ENCODE data around the gene MACROD2.
"Not testable (repeated sequence)": the region's sequence is repeated elsewhere in the genome, so short reads cannot be mapped to it uniquely, and the experiment has no call there.

MACROD2 gene

DNA sequence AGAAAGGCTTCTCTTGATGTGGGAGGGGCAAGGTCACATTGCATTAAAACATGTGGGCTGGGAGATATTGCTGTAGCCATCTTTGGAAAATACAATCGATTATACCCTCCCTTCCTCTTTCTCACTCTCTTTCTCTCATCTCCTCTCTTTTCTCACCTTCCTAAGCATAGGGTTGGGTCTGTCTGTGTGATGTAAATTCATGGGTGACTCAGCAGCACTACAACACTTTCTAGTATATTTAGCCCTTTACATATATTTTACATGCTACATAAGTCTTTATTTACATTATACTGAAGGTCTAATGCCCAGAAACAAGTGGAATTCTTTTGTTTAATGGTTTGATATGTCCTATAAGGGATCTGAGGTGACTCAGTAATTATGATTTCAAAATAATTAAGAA, 976.9 kb downstream of the MACROD2 start:
- DNase-seq (ENCODE audit: extremely low read depth, low read depth) = no peak
- TF ChIP-seq, protein P1, sequence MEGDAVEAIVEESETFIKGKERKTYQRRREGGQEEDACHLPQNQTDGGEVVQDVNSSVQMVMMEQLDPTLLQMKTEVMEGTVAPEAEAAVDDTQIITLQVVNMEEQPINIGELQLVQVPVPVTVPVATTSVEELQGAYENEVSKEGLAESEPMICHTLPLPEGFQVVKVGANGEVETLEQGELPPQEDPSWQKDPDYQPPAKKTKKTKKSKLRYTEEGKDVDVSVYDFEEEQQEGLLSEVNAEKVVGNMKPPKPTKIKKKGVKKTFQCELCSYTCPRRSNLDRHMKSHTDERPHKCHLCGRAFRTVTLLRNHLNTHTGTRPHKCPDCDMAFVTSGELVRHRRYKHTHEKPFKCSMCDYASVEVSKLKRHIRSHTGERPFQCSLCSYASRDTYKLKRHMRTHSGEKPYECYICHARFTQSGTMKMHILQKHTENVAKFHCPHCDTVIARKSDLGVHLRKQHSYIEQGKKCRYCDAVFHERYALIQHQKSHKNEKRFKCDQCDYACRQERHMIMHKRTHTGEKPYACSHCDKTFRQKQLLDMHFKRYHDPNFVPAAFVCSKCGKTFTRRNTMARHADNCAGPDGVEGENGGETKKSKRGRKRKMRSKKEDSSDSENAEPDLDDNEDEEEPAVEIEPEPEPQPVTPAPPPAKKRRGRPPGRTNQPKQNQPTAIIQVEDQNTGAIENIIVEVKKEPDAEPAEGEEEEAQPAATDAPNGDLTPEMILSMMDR (IDR thresholded peaks at IDR 0.05; ENCODE audit: low read depth, low read length, missing control alignments) = no peak
- H3K4me3 ChIP-seq (replicated peaks; ENCODE audit: low read depth, low read length) = no peak overlapping the region

DNA sequence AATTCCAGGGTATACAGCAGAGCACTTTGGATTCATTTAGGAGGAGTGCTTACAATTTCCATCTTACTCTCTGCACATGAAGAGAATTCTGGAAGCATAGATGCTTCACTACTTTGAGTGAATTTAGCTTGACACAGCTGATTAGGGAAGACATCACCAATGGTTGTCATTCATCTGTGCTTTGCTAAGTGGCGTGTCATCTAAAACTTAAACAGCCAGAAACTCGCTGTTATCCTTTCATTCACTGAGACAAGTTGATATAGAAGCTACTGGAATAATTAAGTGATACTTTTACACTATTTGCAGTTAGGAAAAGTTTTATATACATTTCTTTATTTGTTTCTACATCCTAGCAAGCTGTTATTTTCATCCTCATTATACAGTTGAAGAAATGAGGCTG, 977.4 kb downstream of the MACROD2 start:
- TF ChIP-seq, protein P1 (IDR thresholded peaks at IDR 0.05; ENCODE audit: low read depth, low read length, missing control alignments) = no peak
- DNase-seq (ENCODE audit: extremely low read depth, low read depth) = no peak
- no peak overlapping the region for H3K4me3 ChIP-seq (replicated peaks; ENCODE audit: low read depth, low read length)

DNA sequence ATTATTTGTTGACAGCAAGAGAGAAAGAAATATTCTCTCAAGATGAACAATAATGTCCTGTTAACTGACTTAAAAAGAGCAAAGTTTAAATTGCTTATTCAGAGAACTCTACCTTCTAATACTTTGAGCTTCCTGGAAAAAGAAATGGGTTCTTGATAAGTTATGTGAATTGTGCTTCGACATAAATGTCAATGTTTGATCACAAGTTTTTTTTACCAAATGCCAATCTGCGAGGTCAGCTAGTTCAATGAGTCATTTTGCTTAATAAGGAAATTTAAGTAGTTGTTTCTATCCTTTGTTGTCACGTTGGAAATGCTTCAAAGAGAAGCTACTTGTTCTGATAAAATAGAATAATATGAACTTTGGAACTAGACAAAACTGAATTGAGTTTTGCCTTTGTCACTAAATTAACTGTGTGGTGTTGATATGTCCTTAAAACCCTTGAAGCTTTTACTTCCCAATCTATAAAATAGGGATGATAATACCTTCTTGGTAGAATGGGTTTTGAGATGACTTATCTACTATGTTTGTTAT, 984.2 kb downstream of the MACROD2 start:
- no peak for DNase-seq (ENCODE audit: extremely low read depth, low read depth)
- TF ChIP-seq, protein P1 (IDR thresholded peaks at IDR 0.05; ENCODE audit: low read depth, low read length, missing control alignments) = no peak
- no peak overlapping the region for H3K4me3 ChIP-seq (replicated peaks; ENCODE audit: low read depth, low read length)

DNA sequence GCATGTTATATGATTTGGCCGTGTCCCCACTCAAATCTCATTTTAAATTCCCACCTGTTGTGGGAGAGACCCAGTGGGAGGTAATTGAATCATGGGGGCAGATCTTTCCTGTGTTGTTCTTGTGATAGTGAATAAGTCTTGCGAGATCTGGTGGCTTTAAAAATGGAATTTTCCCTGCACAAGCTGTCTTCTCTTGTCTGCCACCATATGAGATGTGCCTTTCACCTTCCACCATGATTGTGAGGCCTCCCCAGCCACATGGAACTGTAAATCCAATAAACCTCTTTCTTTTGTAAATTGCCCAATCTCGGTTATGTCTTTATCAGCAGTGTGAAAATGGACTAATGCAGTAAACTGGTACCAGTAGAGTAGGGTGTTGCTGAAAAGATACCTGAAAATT, 986.2 kb downstream of the MACROD2 start:
- DNase-seq (ENCODE audit: extremely low read depth, low read depth); H3K4me3 ChIP-seq (replicated peaks; ENCODE audit: low read depth, low read length): not testable (repeated sequence)

DNA sequence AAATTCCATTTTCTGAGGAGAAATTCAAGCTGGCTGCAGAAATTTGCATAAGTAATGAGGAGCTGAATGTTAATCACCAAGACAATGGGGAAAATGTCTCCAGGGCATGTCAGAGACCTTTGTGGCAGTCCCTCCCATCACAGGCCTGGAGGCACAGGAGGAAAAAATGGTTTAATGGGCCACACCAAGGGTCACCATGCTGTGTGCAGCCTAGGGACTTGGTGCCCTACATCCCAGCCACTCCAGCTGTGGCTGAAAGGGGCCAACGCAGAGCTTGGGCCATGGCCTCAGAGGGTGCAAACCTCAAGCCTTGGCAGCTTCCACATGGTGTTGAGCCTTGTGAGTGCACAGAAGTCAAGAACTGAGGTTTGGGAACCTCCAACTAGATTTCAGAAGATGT, 987.0 kb downstream of the MACROD2 start:
- DNase-seq (ENCODE audit: extremely low read depth, low read depth) = not testable (repeated sequence)

DNA sequence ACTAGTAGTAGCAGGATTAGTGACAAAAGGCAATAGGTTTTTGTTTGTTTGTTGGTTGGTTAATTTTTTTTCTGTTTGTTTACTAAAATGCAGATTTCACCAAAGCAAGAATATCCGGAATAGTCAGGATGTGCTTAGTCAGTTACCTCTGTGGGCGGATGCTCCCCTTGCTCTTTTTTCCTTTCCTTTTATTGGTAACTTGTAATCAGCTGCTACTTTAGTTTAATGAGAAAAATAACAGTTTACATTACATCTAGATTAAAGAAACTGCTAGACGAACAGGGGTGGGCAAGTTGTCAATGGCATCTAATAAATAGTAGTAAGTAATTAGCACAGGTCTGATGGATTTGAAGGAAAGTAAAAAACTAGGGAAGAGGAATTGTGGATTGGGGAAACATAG, 989.0 kb downstream of the MACROD2 start:
- no peak overlapping the region for H3K4me3 ChIP-seq (replicated peaks; ENCODE audit: low read depth, low read length)
- TF ChIP-seq, protein P1 (IDR thresholded peaks at IDR 0.05; ENCODE audit: low read depth, low read length, missing control alignments) = no peak
- no peak for DNase-seq (ENCODE audit: extremely low read depth, low read depth)

More for the DNA sequence above, 987.0 kb downstream of the MACROD2 start:
- H3K4me3 ChIP-seq (replicated peaks; ENCODE audit: low read depth, low read length) = not testable (repeated sequence)

DNA sequence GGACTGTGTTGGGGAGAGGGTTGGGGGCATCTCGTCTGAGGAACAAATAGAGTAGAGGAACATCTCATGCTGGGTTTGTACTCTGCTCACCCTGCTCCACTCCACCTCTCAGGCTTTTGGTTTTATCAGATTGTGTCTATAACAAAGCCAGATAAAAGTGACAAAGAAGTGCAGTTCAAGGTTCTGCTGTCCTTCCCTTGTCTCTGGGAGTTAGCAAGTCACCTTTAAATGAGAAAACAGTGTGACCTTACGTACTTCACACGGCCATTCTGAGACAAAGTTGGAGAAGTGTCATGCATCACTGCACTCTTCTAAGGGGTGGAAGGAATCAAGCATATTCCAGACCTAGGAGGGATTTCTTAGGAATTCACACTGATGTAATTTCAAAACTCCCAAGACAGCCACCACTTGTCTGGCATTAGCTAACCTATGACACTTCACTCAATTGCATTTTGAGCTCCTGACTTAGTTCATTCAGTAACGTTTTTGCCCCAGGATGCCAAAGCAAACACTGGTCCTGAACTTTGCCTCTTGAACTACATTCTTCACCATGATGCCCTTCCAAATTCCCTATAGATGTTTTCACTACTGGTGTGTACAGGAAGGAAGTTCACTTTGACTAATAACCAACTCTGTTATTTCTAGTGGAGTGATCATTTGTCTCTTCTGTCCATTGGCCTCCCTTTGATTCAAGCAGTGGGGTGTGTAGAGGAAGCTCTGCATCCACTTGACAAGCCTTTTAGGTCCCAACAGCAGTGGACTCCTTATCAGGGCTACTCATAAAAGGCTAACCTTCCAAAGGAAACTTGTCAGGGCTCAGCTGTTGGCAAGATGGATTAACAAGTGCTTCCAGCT, 989.7 kb downstream of the MACROD2 start:
- TF ChIP-seq, protein P1 (IDR thresholded peaks at IDR 0.05; ENCODE audit: low read depth, low read length, missing control alignments) = no peak
- no peak for DNase-seq (ENCODE audit: extremely low read depth, low read depth)
- no peak overlapping the region for H3K4me3 ChIP-seq (replicated peaks; ENCODE audit: low read depth, low read length)

Data from HFF-Myc (cell line).